NCI-H146 treated with DMSO at 0.1 percent for 48 hours (cell line): ENCODE measurements around the gene MYO15A.

Experiments
- DNase-seq: peaks from one replicate; lab custom pipeline; 2025; ENCODE audit not compliant: unreplicated experiment; lab: John Stamatoyannopoulos, UW

MYO15A gene

DNA sequence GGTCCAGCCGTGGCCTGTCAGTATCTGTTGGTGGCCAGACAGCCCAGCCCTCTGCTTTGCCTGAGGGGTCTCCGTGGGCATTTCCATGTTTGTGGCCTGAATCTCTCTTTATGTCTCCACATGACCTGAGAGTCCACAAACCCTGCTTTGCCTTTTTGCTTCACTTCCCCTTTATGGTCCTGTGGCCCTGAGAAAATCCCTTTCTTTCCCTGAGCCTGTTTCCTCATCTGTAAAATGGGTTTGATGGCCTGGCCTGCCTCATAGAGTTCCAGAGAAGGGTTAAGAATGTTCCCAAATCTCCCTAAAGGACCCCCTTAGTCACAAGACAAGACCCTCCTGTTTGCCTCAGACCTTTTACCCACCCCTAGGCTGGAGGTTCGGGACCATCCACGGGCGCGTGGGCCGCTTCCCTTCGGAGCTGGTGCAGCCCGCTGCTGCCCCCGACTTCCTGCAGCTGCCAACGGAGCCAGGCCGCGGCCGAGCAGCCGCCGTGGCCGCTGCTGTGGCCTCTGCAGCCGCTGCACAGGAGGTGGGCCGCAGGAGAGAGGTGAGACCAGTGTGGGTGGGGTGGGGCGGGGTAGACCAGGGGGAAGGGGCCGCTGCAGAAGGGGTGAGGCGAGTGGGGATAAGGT, 48.9 kb downstream of the MYO15A start:
- no peak for DNase-seq

DNA sequence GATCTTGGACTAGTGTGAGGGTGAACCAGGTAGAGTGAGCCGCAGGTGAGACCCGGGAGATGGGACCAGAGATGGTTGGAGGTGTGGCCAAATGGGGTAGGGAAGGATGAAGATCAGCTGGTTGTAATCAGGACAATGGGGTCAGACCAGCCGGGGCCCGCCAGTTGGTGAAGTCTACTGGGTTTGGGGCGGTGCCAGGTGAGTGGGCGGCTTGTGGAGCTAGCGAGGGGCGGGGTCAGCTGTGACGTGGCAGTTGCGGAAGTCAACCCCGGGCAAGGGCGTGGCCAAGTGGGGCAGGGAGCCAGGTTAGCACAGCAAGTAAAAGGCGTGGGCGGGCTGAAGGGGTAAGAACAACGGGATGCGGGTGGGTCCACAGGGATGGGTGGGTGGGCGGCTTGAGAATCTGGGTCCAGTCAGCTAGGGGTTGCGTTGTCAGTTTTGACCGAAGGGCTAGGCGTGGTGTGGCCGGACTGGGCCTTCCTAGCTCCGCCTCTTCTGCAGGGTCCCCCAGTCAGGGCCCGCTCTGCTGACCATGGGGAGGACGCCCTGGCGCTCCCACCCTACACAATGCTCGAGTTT, 49.6 kb downstream of the MYO15A start:
- DNase-seq, result peak; percentile 97

DNA sequence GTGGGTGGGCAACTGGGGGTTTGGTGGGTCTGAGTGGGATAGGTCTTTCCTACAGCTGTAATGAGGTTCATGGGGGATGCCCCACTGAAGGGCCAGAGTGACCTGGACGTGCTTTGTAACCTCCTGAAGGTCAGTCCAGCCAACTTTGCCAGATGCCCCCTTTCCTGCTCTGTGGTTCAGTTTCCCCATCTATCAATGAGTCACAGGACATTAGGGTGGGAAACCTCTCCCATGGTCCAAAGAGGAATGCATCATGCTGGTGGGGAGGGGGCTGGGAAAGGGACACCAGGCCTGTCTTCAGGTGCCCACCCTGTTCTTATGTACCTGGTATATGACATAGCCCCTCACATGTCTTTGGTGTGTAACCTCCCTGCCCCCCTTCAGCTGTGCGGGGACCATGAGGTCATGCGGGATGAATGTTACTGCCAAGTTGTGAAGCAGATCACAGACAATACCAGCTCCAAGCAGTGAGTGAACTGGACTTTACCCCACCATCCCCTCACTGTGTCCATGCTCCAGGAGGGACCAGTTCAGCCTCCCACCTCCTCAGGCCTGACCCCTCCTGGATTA, 51.1 kb downstream of the MYO15A start:
- DNase-seq, result no peak

DNA sequence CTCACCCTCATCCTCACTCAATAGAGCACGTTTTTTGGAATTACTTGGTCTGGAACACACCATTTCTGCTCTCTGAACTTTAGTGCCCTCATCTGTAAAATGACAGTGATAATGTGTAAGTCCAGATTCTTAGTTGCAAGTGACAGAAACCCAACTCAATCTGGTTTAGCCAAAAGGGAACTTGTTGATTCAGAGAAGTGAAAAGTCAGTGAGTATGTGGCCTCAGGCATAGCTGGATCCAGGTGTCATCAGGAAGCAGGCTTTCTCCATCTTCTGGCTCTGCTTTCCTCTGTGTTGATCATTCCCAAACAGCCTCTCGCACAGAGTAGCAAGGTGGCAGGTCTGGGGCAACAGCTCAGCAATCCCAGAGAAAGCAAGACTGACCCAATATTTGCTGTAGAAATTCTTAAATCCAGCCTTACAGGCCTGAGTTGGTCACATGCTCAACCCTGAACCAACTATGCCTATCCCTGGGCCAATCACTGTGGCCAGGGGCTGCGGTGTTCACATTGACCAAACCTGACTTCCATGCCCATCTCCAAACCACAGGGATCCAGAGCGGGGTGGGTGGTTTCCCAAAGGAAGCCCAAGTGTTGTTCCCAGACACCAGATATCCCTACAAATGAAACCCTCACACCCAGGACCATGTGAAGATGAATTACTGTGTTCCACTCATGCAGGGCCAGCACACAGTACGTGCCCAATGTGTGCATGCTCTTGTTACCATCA, 51.7 kb downstream of the MYO15A start:
- DNase-seq, result no peak

DNA sequence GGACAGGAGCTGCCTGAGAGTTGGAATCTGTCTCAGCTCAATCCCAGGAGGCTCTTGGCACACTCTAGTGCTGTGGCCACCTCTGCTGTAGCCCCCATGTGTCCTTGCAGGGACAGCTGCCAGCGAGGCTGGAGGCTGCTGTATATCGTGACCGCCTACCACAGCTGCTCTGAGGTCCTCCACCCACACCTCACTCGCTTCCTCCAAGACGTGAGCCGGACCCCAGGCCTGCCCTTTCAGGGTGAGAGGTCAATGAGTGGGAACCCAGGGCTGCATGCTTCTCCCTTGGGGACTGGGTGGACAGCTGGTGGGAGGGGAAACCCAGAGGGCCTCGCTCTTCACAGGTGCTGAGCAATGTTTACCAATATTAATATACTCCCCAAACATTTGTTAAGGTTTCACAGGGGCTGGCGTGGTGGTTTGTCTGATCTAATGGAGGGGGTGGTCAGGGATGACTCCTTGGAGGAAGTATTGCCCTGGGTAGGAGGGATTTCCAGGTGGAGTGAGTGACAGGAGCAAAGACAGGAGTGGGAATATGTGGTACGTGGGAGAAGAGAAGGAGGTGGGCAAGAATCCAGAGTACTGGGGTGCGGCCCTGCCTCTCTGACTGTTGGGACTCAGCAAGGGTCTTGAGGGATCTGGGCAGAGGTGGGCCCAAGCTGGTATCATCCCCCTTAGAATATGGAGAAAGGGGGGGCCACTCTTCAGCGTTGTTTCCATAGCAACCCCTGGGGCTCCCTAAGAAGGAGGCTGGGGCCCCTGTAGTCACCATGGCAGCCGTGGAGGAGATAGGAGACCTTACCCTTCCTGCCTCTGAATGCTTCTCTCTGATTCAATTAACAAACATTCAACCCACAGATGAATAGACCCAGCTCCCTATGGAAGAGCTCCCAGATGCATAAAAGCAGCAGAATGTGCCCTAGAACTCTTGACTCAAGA, 52.9 kb downstream of the MYO15A start:
- DNase-seq, result no peak

DNA sequence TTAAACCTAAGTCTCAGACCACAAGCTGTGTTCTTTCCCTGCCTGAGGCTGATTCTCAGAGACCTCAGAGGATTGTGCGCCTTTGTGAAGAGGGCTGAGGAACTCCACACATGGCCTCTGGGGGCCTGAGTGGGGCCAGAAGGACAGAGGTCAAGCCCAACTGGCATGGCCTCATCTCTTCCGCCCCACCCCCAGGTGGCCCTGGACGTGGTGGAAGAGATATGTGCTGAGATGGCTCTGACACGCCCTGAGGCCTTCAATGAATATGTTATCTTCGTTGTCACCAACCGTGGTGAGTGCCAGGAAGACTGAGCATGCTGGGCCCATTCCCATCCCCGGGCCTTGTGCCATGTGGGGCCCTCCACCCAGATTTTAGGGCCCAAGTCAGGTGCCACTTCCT, 55.0 kb downstream of the MYO15A start:
- DNase-seq, result no peak

DNA sequence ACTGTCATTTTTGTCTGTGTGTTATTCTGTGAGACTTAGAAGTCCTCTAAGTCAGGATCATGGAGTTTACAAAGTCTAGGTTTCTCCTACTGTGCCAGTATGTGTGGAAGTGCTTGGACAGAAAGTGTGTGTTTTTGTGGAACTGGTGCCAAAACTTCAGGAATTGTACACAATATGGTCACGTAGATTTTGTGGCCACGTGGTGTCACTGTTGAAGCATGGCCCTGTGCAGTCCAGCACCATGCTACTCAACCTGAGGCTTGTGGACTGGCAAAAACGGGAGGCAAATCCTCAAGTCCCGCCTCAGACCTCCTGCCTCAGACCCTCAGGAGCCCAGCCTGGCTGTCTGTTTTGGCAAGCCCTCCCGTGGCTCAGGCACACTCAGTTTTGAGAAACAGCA, 58.3 kb downstream of the MYO15A start:
- DNase-seq, result no peak

DNA sequence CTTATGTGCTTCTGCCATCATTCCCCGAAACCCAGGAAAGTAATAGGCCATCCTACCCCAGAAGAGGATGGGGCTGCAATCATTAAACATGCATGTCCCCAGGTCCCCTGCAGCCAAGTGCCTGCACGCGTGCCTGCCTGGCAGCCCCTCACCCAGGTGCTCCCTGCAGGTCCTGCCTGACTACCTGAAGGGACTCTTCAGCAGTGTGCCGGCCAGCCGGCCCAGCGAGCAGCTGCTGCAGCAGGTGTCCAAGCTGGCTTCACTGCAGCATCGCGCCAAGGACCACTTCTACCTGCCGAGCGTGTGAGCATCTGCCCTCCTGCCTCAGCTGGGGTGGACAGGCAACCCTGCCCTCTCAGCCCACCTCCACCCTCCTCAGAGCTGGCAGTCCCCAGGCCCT, 58.9 kb downstream of the MYO15A start:
- peak; percentile 42 for DNase-seq

DNA sequence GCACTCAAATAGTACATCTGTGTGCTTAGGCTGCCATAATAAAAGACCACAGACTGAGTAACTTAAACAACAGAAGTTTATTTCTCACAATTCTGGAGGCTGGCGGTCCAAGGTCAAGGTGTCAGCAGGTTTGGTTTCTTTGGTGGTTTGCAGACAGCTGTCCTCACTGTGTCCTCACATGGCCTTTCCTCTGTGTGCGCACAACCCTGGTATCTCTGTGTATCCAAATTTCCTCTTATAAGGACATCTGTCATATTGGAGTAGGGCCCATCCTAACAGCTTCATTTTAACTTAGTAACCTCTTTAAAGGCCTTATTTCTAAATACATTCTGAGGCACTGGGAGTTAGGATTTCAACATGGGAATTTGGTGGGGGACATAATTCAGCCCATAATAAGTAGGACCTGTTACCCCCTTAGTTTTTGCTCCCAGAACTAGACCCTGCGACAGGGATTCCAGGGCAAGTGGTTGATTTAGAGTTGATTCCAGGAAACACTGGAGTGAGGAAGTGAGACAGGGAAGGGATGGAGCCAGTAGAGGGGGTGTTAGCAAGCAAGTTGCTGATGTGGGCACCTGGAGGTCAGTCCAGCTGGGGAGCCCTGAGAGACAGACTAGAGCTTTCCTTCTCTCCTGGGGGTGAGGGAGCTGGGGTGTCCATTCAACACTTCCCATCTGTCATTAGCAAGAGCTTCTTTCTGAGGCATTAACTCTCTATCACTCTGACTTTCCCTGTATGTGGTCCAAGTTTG, 64.1 kb downstream of the MYO15A start:
- no peak for DNase-seq

DNA sequence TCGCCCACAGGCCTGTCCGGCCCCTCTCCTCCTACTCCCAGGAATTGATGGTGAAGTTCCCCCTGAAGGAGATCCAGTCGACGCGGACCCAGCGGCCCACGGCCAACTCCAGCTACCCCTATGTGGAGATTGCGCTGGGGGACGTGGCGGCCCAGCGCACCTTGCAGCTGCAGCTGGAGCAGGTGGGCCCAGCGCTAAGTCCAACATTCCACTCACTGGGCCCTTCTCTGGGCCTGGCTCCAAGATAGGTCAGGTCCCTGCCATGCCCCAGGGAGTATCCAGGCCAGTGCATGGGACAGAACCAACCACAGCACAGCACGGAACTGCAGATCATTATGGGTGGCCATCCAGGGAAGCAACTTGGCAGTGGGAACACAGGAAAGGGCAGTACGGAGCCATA, 65.2 kb downstream of the MYO15A start:
- no peak for DNase-seq

DNA sequence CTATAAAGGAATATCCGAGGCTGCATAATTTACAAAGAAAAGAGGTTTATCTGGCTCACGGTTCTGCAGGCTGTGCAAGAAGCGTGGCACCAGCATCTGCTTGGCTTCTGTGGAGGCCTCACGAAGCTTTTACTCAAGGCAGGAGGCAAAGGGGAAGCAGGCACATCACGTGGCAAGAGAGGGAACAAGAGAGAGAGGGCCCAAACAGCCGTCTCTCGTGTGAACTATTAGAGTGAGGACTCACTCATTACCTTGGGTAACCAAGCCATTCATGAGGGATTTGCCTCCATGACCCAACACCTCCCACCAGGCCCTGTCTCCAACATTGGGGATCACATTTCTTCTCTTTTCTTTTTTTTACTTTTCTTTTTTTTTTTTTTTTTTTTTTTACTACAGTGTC, 67.6 kb downstream of the MYO15A start:
- no peak for DNase-seq

DNA sequence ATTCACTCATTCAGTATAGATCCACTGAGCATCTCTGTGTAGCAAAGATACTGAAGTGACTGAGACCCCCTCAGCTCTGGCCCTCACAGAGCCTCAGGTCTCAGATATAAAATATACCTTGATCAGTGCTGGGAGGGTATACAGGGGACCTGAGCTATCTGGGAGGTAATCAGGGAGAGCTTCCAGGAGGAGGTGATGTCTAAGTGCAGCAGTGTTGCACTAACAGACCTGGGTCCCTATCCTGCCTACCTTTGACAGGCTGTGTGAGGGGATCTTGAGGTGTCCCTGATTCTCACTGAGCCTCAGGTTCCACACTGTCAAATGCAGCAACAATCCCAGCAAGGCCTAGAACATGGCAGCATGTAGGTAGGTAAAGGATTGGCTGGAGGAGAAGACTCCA, 68.6 kb downstream of the MYO15A start:
- no peak for DNase-seq

DNA sequence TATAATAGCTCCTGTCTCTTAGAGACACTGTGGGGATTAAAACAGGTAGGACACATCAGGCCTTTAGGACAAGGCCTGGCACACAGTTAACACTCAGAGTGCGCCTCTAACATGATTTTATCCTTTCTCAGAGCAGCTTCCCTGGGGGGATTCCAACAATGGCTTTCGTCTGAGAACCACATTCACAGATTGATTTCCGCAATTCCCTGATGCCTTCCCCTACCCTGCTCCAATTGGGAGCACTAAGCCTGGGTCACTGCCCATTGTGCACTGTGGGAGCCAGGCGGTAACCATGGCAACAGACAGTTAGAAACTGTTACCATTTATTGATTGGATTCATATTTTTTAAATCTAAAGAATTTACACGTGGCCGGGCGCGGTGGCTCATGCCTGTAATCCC, 69.2 kb downstream of the MYO15A start:
- DNase-seq, result no peak

DNA sequence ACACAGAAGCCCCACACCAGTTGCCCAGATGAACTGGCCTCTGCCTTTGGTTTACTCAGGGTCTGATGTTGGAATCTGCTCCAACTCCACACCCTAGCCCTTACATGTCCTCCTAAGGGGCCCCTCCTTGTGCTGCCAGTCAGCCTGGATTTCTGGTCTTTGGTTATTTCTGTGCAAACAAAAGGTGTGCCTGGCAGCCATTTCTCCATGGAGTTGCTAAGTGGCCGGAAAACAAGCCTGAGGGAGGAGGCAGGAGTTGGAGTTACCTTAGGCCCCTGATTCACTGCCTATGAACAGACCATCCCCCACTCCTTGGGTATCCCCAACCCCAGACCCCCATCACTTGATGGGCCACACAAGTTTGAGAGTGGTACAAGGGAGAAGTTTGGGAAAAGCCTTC, 70.6 kb downstream of the MYO15A start:
- no peak for DNase-seq

DNA sequence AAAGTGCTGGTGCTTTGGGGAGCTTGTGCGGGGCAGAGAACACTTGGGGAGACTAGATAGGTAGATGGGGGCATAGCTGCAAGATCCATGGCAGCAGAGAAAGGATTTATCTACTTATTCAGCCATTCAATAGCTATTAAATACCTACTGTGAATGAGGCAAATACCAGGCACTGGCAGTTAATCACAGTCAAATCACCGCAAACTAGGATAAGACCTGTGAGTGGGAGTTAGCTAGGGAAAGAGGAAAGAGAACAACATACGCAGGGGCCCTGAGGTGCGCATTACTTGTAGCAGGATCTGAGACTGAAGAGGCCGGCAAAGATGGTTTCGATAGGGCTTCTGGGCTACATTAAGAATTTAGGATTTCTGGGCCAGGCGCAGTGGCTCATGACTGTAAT, 71.2 kb downstream of the MYO15A start:
- DNase-seq, result no peak

DNA sequence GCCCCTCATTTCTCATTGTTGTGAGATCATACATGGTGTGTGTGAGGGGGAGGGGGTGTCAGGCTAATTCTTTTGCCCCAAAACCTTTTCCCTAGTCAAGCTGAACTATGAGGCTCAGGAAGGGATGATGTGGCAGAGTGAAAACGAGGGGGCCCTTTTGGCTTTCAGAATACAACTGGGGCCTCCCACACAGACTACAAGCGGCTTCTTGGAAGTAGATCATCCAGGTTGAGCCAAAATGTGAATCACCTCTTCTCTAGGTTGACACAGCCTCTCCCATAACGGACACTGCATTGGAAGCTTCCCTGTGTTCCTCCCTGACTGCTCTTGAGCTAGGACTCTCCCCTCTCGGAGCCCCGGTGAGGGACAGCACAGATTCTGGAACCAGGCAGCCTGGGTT, 72.8 kb downstream of the MYO15A start:
- no peak for DNase-seq

DNA sequence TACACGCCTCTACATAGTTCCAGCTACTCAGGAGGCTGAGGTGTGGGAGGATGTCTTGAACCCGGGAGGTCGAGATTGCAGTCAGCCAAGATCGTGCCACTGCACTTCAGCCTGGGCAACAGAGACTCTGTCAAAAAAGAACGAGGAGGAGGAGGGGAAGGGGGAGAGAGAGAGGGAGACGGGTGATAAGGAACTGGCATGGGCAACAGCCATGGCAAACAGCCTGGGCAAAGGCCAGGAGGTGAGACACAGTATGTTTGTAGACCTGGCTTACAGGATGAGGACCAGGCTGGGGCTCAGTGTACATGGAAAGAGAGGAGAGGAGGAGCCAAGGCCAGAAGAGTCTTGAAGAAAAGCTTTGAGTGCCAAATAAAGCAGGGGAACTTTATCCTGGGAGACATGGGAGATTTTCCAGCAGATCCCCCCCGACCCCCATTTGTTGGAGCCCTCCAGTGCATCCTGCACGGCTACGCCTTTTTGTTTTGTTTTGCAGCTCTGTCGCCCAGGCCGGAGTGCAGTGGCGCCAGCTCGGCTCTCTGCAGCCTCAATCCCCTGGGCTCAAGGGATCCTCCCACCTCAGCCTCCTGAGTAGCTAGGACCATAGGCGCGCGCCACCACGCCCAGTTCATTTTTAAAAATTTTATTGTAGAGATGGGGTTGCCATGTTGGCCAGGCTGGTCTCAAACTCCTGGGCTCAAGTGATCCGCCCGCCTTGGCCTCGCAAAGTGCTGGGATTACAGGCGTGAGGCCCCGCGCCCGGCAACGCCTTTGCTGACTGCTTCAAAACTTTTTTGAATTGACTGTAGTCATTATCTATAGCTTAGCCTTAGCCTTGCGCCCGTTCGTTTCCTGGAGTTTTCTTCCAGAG, 73.8 kb downstream of the MYO15A start:
- no peak for DNase-seq

DNA sequence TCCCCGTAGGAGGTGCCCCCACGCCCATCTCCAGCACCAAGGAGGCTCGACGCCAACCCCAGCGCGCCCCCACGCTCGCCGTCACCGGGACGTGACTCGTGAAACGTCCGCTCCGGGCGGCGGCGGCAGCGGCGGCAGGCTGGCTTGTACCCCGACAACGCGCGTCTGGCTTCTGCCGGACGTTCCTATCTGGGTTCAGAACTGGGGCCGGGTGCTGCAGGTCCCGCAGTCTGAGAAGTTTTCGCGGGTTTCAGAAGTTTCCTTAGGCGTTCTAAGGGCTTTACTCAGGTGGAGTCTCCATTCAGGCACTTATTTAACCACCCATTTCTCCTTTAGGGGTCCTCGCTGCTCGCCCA, 74.4 kb downstream of the MYO15A start:
- DNase-seq, result peak; percentile 74

DNA sequence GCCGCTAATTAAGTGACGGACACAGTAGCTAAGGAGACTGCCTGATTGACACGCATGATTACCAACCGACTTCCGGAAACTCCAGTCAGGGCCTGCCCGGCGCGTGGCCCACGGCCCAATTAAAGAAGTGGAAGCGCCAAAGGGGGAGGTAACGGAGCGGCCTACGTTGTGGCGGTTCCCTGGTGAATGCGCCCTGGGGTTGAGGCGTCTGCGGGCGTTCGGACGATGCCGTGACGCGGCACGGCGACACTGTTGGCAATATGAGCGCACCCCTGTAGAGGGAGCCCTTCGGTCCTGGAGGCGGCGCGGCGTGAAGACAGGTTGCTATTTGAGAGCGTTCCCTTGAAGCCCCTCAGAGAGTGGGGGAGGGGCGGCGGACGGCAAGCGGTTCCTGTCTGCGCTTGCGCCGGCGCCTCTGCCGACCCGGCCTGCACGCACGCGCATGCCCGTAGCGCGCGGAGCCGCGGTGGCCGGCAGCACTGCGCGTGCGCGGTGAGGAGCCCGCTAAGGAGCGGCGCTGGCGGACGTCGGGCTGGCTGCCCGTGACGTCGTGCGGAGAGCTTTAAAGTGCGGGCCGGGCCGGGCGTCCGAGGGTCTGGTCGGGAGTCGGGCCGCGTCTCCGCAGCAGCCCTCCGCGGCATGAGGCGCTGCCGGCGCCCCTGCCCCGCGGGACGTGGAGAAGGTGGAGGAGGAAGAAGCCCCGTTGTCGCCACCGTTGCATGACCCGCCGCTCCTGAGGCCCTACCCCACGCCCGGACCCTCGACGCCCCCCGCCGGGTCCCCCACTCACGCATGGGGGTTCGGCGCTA, 75.0 kb downstream of the MYO15A start, which contains the start of gene ALKBH5:
Gene ALKBH5, plus strand, starts transcription at position 495 of the 809 bp plus-strand sequence. CDS start 416 bp downstream, outside the sequence.
- DNase-seq, result peak; percentile 96
